Transverse colon (tissue), 4 donors: Measurements from ENCODE around the gene ANO4.

Experiments
- CTCF ChIP-seq, 5 experiments: fragments of 200-600 bp in 3 of 5; fragments of 450-650 bp in 2 of 5; sonication (generic) in 3 of 5; IDR thresholded peaks; 1 replicate in 2 of 5; 2 replicates in 3 of 5; pipeline ENCODE4 v1.5.1; 2016 to 2017; ENCODE audit warnings: antibody characterized with exemption in 5 of 5, inconsistent platforms in 3 of 5, mild to moderate bottlenecking in 2 of 5, moderate library complexity in 1 of 5
- POLR2AphosphoS5 ChIP-seq, 3 donors: sonication (generic); formaldehyde crosslinking; IDR thresholded peaks; one replicate each; pipeline ENCODE4 v1.6.1; 2016; ENCODE audit warnings: antibody characterized with exemption in 3 of 3

- TF ChIP-seq CTCF (IDR thresholded peaks at IDR 0.05) (no peak), POLR2AphosphoS5 (IDR thresholded peaks at IDR 0.05) (no peak)
Measured at GRCh38 chr12:100826323-100826722, 31.7 kb downstream of the ANO4 start.
